Measurements from ENCODE around the gene SLC7A8.
A peak's percentile ranks its signal among the peaks of the same experiment; 100 is the strongest.

The SLC7A8 gene

GRCh38 chr14:23101213-23101970 is 82.1 kb downstream of the SLC7A8 start:
- TF ChIP-seq GATA1 (IDR thresholded peaks at IDR 0.05; ENCODE audit: low read depth, low read length) = no peak
- TF ChIP-seq POLR2A (IDR thresholded peaks at IDR 0.05; ENCODE audit: low read length) = no peak
- no peak for DNase-seq

GRCh38 chr14:23099212-23099861 is 84.1 kb downstream of the SLC7A8 start:
- no peak for DNase-seq
- TF ChIP-seq POLR2A (IDR thresholded peaks at IDR 0.05; ENCODE audit: low read length) = no peak
- TF ChIP-seq GATA1 (IDR thresholded peaks at IDR 0.05; ENCODE audit: low read depth, low read length) = no peak

- no peak for DNase-seq
- no peak for TF ChIP-seq GATA1 (IDR thresholded peaks at IDR 0.05; ENCODE audit: low read depth, low read length)
- TF ChIP-seq POLR2A (IDR thresholded peaks at IDR 0.05; ENCODE audit: low read length) = no peak
Measured at GRCh38 chr14:23097786-23098185, 85.7 kb downstream of the SLC7A8 start.

DNA sequence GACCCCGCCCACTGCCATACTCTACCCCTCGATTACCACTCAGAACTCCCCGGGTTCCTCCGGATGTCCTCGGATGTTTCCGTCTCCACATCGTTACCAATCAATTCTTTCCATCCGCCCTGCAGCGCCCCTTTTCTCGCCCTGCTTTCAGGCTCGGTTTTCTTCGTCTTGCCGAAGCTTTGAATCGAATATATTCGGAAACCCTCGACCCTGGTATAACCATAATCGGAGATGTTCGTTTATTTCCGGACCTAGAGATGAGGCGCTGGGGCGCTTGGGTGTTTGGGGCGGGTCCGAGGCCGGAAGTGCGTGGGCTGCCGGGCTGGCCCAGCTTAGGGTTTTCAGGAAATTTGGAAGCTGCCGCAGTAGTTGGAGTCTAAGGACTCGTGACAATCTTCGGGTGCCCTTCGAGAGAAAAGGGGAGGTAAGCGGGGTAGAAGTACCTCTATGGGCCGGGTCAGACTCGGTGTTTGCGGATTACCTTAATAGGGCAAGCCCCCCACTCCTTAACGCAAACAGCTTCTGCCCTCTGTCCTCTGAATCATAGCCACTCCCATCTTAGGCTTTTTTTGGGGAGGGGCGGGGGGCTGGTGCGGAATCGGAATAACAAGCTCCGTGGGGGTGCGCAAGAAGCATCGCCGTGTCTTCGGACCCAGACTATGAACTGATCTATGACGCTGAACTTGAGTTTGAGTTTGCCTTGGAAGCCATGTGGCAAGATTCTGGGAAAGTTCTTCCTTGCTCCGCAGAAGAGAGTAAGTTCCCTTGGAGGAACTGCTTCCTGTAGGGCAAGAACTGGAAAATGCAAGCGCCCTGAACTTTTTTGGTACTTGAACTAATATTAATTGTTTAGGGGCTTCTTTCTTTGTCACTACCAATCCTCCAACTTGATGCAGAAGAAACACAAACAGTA is 88.0 kb downstream of the SLC7A8 start, which contains the start of gene C14orf119:
Gene C14orf119, plus strand, starts transcription at position 310 of the 913 bp plus-strand sequence. CDS start 2,154 bp downstream, outside the sequence.
- no peak for DNase-seq
- TF ChIP-seq POLR2A (IDR thresholded peaks at IDR 0.05; ENCODE audit: low read length) (peak; percentile 74), GATA1 (IDR thresholded peaks at IDR 0.05; ENCODE audit: low read depth, low read length) (no peak)

DNA sequence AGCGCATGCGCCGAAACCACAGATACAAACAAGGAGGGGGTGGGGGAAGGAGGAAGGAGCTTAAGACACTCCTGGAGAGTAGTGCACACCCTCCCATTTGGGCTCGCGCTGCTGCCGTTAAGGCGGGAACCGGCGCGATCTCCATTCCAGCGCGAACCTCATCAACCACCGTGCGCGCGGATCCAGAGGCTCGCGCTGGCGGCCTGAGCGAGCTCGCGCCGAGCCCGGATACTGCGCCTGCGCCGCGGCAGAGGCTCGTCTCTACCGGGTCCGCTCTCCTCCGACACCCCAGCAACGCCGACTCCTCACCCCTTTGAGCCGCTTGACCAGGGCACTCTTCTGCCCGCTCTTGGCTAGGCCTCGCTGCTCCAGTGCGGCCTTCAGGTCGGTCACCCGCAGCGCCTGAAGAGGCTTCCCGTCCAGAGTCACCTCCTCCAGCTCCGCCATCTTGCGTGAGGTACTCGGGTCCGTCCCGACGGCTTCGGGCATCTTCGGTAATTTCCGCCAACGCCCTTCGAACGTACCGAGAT is 88.7 kb downstream of the SLC7A8 start, which contains the start of gene ACIN1:
Gene ACIN1, minus strand, starts transcription at position 471 of the 530 bp plus-strand sequence. Its CDS starts 24 bp downstream, at position 447.
- DNase-seq = no peak
- TF ChIP-seq POLR2A (IDR thresholded peaks at IDR 0.05; ENCODE audit: low read length) (peak; percentile 91), GATA1 (IDR thresholded peaks at IDR 0.05; ENCODE audit: low read depth, low read length) (no peak)

DNA sequence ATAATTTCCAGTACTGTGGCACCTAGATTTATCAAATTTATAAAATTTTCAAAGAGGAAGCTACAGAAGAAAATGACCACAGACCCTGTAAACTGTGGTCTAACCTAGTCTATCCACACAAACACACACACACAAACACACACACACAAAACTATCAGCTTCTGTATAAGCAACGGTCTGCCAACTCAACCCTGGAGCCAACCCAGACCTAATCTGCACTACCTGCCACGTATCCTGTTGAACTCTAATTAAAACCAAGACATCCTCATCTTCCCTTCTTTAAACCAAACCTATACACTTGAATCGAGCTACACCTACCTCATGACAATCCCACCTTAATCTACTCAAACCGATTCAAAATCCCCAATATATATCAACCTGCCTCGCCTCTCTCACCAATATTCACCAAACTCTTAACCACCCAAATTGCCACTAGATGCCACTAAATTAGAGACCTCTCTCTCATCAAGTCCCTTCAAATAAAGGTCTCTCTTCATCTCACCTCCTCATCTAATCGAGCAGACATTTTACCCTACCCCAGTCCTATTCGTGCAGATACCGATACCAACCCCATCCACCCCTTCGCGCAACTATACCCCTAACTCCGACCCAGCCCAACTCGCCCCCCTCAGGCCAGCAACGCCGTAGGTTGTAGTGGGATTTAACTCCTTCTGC is 89.3 kb downstream of the SLC7A8 start:
- no peak for DNase-seq

GRCh38 chr14:23093526-23093925 is 89.9 kb downstream of the SLC7A8 start:
- DNase-seq = no peak
- TF ChIP-seq GATA1 (IDR thresholded peaks at IDR 0.05; ENCODE audit: low read depth, low read length) (no peak), POLR2A (IDR thresholded peaks at IDR 0.05; ENCODE audit: low read length) (no peak)

More for the DNA sequence above, 89.3 kb downstream of the SLC7A8 start:
- TF ChIP-seq POLR2A (IDR thresholded peaks at IDR 0.05; ENCODE audit: low read length) = no peak
- no peak for TF ChIP-seq GATA1 (IDR thresholded peaks at IDR 0.05; ENCODE audit: low read depth, low read length)

- no peak for DNase-seq
- no peak for TF ChIP-seq POLR2A (IDR thresholded peaks at IDR 0.05; ENCODE audit: low read length)
- no peak for TF ChIP-seq GATA1 (IDR thresholded peaks at IDR 0.05; ENCODE audit: low read depth, low read length)
Measured at GRCh38 chr14:23093104-23093503, 90.4 kb downstream of the SLC7A8 start.

DNA sequence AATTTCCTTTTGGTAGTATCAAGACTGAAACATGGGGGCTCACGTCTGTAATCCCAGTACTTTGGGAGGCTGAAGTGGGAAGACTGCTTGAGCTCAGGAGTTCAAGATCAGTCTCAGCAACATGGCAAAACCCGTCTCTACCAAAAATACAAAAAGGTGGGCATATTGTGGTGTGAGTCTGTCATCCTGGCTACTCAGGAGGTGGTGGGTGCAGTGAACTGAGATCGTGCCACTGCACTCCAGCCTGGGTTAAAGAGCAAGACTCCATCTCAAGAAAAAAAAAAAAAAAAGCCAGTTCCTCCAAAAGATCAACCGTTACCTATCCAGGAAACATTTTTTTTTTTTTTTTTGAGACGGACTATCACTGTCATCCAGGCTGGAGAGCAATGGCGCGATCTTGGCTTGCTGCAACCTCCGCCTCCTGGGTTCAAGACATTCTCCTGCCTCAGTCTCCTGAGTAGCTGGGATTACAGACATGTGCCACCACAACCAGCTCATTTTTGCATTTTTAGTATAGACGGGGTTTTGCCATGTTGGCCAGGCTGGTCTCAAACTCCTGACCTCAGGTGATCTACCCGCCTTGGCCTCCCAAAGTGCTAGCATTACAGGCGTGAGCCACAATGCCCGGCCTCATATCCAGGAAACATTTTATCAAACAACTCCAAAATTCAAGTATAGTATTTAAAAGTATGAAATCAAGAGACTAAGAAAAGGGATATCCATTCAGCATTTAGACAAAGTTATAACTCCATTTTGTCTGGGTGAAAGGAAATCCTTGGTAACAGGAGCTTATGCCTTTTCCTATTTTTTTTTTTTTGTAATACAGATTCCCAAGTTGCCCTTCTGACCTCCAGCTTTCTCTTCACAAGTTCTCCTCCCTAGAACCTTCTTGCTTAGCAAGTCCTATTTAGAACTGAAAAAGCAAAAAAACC is 91.9 kb downstream of the SLC7A8 start:
- TF ChIP-seq GATA1 (IDR thresholded peaks at IDR 0.05; ENCODE audit: low read depth, low read length) (no peak), POLR2A (IDR thresholded peaks at IDR 0.05; ENCODE audit: low read length) (no peak)

GRCh38 chr14:23090254-23090636 is 93.2 kb downstream of the SLC7A8 start:
- no peak for DNase-seq
- TF ChIP-seq GATA1 (IDR thresholded peaks at IDR 0.05; ENCODE audit: low read depth, low read length) = no peak
- no peak for TF ChIP-seq POLR2A (IDR thresholded peaks at IDR 0.05; ENCODE audit: low read length)

More for the DNA sequence above, 91.9 kb downstream of the SLC7A8 start:
- DNase-seq = no peak

DNA sequence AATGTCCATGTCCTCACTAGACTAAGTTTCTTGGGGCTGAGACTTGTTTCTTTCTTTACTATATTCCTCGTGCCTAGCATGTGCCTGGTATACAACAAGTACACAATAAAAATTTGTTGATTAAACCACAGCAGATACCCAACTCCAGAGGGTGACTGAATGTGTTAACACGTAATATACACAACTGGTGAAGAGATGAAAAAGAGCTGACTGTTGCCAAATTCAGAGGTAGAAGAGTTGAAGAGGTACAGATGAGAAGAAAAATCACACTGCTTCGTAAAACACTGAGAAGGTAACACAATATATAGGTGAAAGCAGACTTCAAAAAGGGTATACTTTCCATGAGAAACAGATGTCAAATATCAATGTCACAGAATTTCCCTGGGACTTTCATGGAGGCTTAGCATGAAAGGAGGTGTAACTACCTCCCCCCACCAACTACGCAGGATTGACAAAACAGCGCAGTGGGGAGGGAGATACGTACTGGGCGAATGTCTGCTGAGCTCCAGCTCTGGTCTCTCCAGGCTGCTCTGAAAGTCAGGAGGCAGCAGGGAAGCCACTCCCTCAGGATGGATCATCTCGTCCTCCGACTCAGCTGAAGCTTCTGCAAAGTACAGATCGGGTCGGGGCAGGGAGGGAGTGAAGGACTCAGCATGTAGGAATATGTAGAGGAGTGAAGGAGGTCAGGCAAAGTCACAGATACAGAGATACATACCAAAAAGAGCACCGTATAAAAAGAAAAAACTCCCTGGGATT is 93.8 kb downstream of the SLC7A8 start:
- no peak for DNase-seq
- TF ChIP-seq POLR2A (IDR thresholded peaks at IDR 0.05; ENCODE audit: low read length) (no peak), GATA1 (IDR thresholded peaks at IDR 0.05; ENCODE audit: low read depth, low read length) (no peak)
